OCI-LY7 (cell line): ENCODE measurements around the gene ABCD3.

Experiments
- CTCF ChIP-seq: fragments of 200-600 bp; sonication (generic); conservative IDR thresholded peaks from 2 replicates; pipeline ENCODE4 v1.5.1; 2014; ENCODE audit warnings: mild to moderate bottlenecking, antibody characterized with exemption, low read length, moderate library complexity, mixed read lengths
- EZH2phosphoT487 ChIP-seq: fragments of 200-600 bp; sonication (generic); IDR thresholded peaks from 2 replicates; pipeline ENCODE4 v1.6.1; 2018; ENCODE audit warnings: low read depth, borderline replicate concordance, mild to moderate bottlenecking, mixed run types, antibody characterized with exemption, low read length, moderate library complexity, mixed read lengths

GRCh38 chr1:94398356-94398755 lies 19.8 kb upstream of the ABCD3 start:
- TF ChIP-seq EZH2phosphoT487 (no peak), CTCF (no peak)
